ENCODE measurements around the gene L3MBTL4.

DNA sequence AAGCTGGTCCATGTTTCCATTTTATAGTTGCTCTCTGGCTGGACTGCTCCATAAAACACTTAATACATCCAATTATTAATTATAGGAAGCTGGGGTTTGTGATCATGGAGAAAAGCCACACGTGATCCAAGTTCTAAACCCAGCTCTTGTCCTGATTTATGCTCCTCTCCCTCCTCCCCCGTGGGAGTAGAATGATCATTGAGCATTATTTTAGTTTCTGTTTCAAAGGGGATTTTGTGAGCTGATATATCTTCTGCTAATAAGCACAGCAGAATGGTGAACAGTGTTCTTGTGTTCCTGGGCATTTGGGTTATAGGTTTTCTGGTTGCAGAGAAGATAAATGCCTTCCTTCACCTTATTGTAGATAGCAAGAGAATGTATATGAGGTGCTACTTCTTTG, 383.7 kb downstream of the L3MBTL4 start:
- TF ChIP-seq, protein P1, sequence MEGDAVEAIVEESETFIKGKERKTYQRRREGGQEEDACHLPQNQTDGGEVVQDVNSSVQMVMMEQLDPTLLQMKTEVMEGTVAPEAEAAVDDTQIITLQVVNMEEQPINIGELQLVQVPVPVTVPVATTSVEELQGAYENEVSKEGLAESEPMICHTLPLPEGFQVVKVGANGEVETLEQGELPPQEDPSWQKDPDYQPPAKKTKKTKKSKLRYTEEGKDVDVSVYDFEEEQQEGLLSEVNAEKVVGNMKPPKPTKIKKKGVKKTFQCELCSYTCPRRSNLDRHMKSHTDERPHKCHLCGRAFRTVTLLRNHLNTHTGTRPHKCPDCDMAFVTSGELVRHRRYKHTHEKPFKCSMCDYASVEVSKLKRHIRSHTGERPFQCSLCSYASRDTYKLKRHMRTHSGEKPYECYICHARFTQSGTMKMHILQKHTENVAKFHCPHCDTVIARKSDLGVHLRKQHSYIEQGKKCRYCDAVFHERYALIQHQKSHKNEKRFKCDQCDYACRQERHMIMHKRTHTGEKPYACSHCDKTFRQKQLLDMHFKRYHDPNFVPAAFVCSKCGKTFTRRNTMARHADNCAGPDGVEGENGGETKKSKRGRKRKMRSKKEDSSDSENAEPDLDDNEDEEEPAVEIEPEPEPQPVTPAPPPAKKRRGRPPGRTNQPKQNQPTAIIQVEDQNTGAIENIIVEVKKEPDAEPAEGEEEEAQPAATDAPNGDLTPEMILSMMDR (IDR thresholded peaks at IDR 0.05), result no peak
- TF ChIP-seq POLR2A (IDR thresholded peaks at IDR 0.05), result no peak
